ENCODE data around the gene MYO10.
"Not testable (repeated sequence)": the region's sequence is repeated elsewhere in the genome, so short reads cannot be mapped to it uniquely, and the experiment has no call there.

The MYO10 gene

GRCh38 chr5:16740811-16741392 lies 195.2 kb downstream of the MYO10 start:
- DNase-seq (ENCODE audit: low read depth): no peak

DNA sequence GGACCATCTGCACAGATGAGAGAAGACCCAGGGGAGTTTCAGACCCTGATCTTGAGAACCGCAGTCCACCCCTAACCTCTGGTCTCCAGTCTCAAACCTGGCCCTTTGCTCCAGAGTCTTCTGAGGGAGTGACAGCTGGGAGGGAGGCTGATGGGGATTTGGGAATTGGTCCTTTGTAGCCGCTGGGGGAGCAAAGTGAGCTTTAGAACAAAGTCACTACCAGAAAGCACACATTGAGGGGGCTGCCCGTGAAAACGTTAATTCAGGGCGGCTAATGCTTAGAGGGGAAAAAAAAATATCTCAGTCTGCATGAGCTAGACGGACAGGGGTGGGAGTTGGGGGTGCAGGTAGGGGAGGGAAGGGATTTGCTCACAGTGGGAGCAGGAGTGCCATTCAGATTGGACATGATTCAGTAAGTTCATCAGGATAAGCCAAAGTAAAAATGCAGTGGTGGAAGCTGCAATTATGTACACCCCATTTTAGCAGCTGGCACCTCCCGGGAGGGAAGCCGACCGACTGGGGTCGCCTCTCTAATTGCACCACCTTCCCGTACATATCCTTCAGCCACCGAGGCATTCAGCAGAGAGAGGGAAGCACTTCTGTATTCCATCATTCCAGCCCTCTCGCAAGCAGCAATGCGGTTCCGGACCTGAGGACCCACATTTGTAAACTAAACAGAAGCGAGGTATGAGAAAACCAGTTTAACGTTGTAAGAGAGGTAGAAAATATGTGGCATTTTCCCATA lies 195.8 kb downstream of the MYO10 start:
- DNase-seq (ENCODE audit: low read depth): no peak

GRCh38 chr5:16738393-16738792 lies 197.7 kb downstream of the MYO10 start:
- not testable (repeated sequence) for DNase-seq (ENCODE audit: low read depth)

DNA sequence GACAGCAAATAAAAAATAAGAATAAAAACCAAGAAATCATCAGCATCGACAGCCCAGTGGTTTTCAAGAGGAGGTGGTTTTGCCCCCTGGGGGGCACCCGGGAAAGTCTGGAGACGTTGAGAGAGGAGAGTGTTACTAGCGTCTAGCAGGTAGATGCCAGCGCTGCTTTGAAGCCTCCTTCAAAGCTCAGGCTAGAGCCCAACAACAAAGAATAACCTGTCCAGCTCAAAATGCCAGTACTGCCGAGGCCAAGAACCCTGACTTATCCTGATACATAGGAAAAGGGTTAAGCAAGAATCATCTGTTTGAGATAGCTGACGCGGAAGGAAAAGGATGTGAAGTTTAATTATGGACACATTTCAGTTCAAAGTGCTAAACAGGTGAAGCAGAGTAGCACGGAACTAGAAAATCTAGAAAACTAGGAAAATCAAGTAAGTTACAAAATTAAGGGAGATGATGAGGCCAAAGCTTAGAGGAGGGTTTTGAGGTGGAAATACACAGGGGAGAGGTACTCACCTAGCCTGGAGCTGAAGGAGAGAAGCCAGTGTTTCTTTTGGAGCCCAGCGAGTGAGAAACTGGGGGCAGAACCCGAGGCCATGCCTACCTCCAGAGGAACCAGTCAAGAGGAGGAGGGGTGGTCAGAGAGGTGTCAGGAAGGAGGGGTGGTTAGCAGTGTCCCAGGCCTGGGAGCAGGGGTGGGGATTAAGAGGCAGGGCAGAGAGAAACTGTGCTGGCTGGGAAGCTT lies 198.3 kb downstream of the MYO10 start:
- no peak for DNase-seq (ENCODE audit: low read depth)

DNA sequence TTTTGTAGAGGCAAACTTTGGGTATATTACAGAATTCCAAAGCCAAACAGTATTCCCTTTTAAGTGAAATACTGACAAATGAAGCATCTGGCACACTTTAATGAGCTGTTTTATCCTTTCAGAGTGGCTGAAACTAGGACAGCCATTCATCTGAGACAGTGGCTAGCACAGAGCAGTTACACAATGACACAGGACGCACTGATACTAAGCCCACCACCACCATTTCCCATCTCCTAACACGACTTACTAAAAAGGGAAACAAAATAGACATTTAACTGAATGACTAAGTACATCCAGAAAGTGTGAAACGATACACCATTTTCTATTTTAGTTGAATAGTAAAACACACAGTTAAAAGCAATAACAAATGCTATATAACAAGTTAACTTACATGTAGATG lies 198.9 kb downstream of the MYO10 start:
- no peak for DNase-seq (ENCODE audit: low read depth)

DNA sequence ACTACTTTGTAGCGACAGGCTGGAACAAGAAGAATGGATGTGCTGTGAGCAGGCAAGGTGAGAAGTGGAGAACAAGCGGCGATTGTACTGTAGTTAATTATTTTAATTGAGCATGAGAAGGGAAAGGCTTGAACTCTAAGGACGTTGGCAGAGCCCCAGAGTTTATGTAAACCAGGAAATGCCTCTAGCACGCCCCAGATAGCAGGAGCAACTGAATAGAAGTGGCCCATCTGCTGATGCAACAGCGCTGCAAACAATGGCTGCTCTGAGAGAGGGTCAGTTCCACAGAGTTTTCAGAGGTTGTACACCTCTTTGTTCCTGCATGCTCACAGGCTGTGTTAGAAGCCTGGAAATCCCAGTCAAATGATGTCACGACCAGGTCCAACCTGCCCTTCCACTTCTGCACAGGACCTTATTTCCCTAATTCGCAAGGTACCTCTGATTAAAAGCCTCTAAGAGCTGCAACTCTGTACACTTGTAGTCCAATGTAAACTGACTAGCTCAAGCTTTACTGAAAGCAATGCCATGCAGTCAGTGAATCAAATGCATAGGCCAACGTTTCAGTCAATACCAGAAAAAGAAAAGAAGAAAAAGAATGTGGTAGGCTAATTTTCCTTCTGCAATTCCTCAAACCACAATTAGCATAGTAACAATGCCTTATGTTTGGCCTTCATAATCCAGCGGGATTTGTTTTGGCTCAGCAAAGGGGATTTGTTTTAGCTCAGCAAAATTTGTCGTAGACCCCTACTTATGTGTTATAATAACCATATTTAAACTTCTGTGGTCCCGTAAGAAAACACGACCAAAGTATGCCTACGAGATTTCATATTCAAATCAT lies 199.7 kb downstream of the MYO10 start:
- peak; percentile 84 for DNase-seq (ENCODE audit: low read depth)

DNA sequence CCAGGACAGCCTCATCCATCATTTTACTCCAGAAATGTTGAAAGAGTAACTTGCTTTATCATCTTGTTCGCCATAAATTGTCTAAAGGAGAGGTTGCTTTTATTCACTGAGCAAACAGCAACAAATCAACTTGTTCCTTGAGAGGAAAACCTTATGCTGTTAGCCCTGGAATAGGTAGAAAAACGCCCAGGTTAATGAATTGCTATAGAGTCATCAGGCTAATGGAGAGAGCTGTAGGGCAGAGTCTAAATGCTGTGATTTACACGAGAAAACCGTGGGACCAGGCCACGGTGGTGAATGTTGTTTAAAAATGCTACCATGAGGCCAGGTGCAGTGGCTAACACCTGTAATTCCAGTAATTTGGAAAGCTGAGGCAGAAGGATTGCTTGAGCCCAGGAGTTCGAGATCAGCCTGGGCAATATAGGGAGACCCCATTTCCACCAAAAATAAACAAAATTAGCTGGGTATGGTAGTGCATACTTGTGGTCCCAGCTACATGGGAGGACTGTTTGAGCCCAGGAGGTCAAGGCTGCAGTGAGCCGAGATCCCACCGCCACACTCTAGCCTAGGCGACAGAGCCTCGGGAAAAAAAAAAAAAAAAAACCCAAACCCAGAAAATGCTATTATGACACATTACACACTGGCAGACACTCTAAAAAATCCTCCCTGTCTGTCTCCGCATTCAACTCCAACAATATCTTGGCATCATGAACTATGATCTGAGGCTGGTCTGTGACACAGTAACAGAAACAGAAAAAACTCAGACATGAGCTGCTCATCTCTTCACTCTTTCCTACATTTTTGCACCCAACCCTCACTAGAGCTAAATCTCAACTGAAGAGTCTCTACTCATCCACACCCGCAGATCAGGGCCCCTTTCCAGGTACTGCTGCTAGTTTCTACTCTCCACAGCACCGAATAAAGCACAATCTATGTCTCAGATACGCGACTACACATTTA lies 200.7 kb downstream of the MYO10 start:
- no peak for DNase-seq (ENCODE audit: low read depth)

DNA sequence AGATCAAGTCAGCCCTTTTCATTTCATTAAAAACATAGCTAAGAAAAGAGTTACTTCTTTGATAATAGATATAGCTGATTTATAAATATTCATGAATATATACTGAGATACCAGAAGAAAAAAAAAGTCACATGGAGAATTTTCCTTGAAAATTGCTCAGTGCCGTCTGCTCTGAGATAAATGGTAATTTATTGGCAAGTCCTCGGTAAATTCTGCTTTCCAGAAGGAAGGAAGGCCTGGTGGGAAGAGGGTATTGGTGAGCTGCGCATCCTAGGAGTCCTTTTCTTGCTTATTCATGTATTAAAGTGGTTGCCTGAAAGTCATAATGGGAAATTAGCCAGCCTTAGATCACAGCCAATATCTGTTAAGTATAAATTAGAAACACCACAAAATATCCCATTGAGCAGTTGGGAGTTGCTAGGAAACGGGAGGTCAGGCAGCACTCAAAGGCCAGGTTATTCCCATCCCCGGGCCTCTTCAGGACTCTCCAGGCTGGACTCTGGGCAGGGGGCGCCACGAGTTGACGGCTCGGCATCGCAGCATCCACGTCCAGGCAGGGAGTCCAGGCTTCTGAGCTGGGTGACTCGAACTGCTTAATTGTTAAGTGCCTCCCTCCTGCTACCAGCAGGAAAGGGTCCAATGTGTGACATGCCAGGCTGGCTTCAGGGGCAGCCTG lies 202.6 kb downstream of the MYO10 start:
- DNase-seq (ENCODE audit: low read depth): no peak

- DNase-seq (ENCODE audit: low read depth): no peak
Measured at GRCh38 chr5:16732356-16732755, 203.7 kb downstream of the MYO10 start.

GRCh38 chr5:16727755-16728325 lies 208.2 kb downstream of the MYO10 start:
- DNase-seq (ENCODE audit: low read depth): no peak

DNA sequence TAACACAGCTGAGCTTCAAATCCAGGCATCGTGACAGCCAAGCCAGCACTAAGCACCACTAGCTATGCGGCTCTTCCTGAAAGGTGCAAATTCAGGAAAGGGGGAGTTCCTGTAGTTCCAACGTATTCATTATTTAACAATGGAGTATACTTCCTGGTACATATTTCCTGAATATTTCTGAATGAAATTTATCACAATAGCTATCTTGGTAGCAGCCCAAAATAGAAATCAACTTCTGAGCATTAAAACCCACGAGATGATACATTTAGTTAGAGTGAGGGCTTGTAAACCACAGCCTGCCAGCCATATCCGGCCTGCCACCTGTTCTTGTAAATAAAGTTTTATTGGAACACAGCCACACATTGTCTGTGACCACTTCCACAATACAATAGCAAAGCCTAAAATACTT lies 209.5 kb downstream of the MYO10 start:
- DNase-seq (ENCODE audit: low read depth): peak; percentile 34

DNA sequence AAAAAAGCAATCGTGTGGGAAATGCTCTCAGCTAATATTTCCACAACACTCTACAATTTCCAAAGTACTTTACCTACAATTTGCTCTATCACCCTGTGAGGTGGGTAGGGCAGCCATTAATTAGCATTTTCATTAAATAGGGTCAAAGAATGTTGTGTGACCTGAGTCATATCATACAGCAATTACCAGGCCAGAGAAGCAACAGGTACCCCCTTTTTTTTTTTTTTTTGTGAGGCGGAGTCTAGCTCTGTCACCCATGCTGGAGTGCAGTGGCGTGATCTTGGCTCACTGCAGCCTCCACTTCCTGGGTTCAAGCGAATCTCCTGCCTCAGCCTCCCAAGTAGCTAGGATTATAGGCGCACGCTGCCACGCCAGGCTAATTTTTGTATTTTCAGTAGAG lies 210.5 kb downstream of the MYO10 start:
- DNase-seq (ENCODE audit: low read depth): no peak

DNA sequence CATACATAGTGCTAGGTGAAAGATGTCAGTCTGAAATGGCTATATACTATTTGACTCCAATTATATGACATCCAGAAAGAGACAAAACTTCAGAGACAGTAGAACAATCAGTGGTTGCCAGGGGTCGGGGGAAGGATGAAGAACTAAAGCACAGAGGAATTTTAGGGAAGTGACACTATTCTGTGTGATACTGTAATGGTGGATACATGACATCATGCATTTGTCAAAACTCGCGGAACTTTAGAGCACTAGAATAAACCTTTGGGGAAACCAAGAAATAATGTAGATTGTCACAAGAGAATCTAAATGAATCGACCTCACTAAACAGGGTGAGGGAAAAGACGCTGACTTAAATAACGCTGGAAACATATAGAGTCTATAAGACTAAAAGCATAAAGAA lies 212.3 kb downstream of the MYO10 start:
- no peak for DNase-seq (ENCODE audit: low read depth)

- DNase-seq (ENCODE audit: low read depth): no peak
Measured at GRCh38 chr5:16722097-16722495, 214.0 kb downstream of the MYO10 start.

GRCh38 chr5:16721151-16722096 lies 214.7 kb downstream of the MYO10 start:
- no peak for DNase-seq (ENCODE audit: low read depth)

DNA sequence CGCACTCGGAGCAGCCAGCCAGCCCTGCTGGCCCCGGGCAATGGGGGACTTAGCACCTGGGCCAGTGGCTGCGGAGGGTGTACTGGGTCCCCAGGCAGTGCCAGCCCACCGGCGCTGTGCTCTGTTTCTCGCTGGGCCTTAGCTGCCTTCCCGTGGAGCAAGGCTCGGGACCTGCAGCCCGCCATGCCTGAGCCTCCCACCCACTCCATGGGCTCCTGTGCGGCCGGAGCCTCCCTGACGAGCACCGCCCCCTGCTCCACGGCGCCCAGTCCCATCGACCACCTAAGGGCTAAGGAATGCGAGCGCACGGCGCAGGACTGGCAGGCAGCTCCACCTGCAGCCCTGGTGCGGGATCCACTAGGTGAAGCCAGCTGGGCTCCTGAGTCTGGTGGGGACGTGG lies 218.1 kb downstream of the MYO10 start:
- DNase-seq (ENCODE audit: low read depth): not testable (repeated sequence)

DNA sequence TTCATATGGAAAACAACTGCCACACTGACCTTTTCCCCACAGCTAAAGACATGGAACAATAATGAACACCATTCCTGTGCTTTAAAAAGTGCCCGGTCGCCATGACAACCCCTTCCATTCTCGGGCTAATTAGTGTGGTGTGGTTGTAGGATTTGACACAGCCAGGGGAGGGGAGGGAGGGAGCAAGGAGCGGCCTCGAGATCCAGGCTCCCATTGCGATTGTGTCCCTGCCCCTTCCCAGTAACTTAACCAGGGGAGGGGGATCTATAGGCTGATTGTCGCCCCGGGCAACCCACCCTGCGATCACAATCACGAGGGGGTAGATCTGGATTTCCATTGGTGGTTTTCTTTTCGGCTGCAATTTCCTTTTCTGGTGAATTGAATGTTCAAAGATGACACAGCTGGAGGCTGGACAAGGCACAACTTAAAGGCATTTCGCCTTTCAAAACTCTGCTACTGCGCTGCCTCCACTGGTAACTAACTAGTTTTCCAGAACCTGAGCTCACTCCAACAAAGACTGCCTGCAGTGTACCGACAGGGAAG lies 222.6 kb downstream of the MYO10 start:
- DNase-seq (ENCODE audit: low read depth): peak; percentile 53

DNA sequence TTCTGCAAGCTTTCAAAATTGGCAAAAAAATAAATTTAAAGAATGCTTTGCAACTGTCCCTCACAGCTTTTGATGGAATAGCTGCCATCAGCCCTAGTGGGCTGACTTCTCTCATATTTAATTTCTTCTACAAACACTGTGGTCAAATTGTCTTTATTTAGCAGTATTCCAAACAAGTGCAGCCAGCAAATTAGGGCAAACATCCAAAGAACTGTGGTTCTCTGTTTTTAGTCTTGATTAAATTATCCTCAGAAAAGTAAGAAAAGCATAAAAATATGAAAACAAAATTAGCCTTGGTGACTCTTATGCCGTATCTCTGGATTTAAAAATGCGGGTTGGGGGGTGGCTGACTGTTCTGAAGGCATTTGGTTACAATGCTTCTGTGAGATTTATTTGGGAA lies 223.5 kb downstream of the MYO10 start:
- peak; percentile 30 for DNase-seq (ENCODE audit: low read depth)

GRCh38 chr5:16712178-16712577 lies 223.9 kb downstream of the MYO10 start:
- DNase-seq (ENCODE audit: low read depth): no peak
